Mesenchymal stem cell (in vitro differentiated cells and primary cell): ENCODE results near the gene ORAI2.

Experiments
- DNase-seq: peaks from one replicate; pipeline ENCODE4 v3.0.0-alpha.2; 2013
- H2AFZ ChIP-seq: one replicate; pipeline ENCODE4 v1.6.1; 2013; ENCODE audit warnings: low read depth, mild to moderate bottlenecking, control low read depth, inconsistent platforms, low read length, moderate library complexity
- H2AK5ac ChIP-seq: 2 replicates; pipeline ENCODE4 v1.6.1; 2013; ENCODE audit warnings: low read length, moderate library complexity, mild to moderate bottlenecking, inconsistent platforms; ENCODE audit not compliant: severe bottlenecking
- H2BK120ac ChIP-seq: one replicate; pipeline ENCODE4 v1.6.1; 2013; ENCODE audit warnings: low read depth, mild to moderate bottlenecking, inconsistent platforms, low read length, moderate library complexity
- H2BK12ac ChIP-seq, 2 experiments: one replicate each; pipeline ENCODE4 v1.6.1; 2013; ENCODE audit warnings: inconsistent platforms in 2 of 2, low read length in 2 of 2, mild to moderate bottlenecking in 2 of 2, moderate library complexity in 2 of 2, control low read depth in 1 of 2
- H2BK15ac ChIP-seq: one replicate; pipeline ENCODE4 v1.6.1; 2013; ENCODE audit warnings: mild to moderate bottlenecking, low read depth, inconsistent platforms; ENCODE audit not compliant: poor library complexity, severe bottlenecking
- H2BK5ac ChIP-seq: 2 replicates; pipeline ENCODE4 v1.6.1; 2013; ENCODE audit warnings: low read depth, mild to moderate bottlenecking, low read length, control low read depth, inconsistent platforms; ENCODE audit not compliant: poor library complexity, severe bottlenecking
- H3K14ac ChIP-seq, 2 experiments: one replicate each; pipeline ENCODE4 v1.6.1; 2013; ENCODE audit warnings: inconsistent platforms in 2 of 2, low read length in 2 of 2, control low read depth in 1 of 2, mild to moderate bottlenecking in 1 of 2, moderate library complexity in 1 of 2
- H3K18ac ChIP-seq, 2 experiments: one replicate each; pipeline ENCODE4 v1.6.1; 2013; ENCODE audit warnings: inconsistent platforms in 2 of 2, low read length in 2 of 2, control low read depth in 1 of 2, low read depth in 1 of 2, mild to moderate bottlenecking in 1 of 2
- H3K23ac ChIP-seq, 2 experiments: one replicate each; pipeline ENCODE4 v1.6.1; 2013; ENCODE audit warnings: inconsistent platforms in 2 of 2, low read length in 2 of 2, mild to moderate bottlenecking in 2 of 2, moderate library complexity in 2 of 2, control low read depth in 1 of 2
- H3K27ac ChIP-seq: 2 replicates; pipeline ENCODE4 v1.5.1; 2013; ENCODE audit warnings: mild to moderate bottlenecking, moderate library complexity, low read length, control low read depth, inconsistent platforms; ENCODE audit not compliant: poor library complexity, severe bottlenecking
- H3K27me3 ChIP-seq, 2 experiments: 2 replicates each; pipeline versions ENCODE4 v1.6.1 to v1.7.0; 2013; ENCODE audit warnings: low read length in 2 of 2, mild to moderate bottlenecking in 2 of 2, moderate library complexity in 2 of 2, control low read depth in 1 of 2, inconsistent platforms in 1 of 2; ENCODE audit not compliant: control insufficient read depth in 1 of 2, insufficient read depth in 1 of 2
- H3K36me3 ChIP-seq, 2 experiments: 2 replicates each; pipeline versions ENCODE4 v1.6.1 to v1.7.0; 2013; ENCODE audit warnings: low read length in 2 of 2, control low read depth in 1 of 2, inconsistent platforms in 1 of 2, low read depth in 1 of 2, mild to moderate bottlenecking in 1 of 2; ENCODE audit not compliant: insufficient read depth in 2 of 2, control insufficient read depth in 1 of 2
- H3K4ac ChIP-seq, 2 experiments: one replicate each; pipeline ENCODE4 v1.6.1; 2013; ENCODE audit warnings: inconsistent platforms in 2 of 2, low read length in 2 of 2, mild to moderate bottlenecking in 2 of 2, moderate library complexity in 2 of 2, control low read depth in 1 of 2, low read depth in 1 of 2
- H3K4me1 ChIP-seq: 2 replicates; pipeline ENCODE4 v1.6.1; 2013; ENCODE audit warnings: low read depth, low read length, control low read depth; ENCODE audit not compliant: control insufficient read depth, insufficient read depth
- H3K4me2 ChIP-seq: 2 replicates; pipeline ENCODE4 v1.6.1; 2013; ENCODE audit warnings: low read length, mild to moderate bottlenecking, inconsistent platforms; ENCODE audit not compliant: poor library complexity, severe bottlenecking
- H3K4me3 ChIP-seq, 2 experiments: 2 replicates each; pipeline versions ENCODE4 v1.5.1 to v1.7.0; 2013; ENCODE audit warnings: low read length in 2 of 2, mild to moderate bottlenecking in 2 of 2, control low read depth in 1 of 2, low read depth in 1 of 2; ENCODE audit not compliant: insufficient read depth in 1 of 2
- H3K79me1 ChIP-seq: replicated peaks from 2 replicates; pipeline ENCODE4 v1.6.1; 2013; ENCODE audit warnings: mild to moderate bottlenecking, control low read depth, low read length, inconsistent platforms; ENCODE audit not compliant: poor library complexity, severe bottlenecking
- H3K9ac ChIP-seq: 2 replicates; pipeline ENCODE4 v1.7.0; 2013; ENCODE audit warnings: mild to moderate bottlenecking, low read length, moderate library complexity
- H3K9me3 ChIP-seq: 2 replicates; pipeline ENCODE4 v1.7.0; 2013; ENCODE audit warnings: mild to moderate bottlenecking, low read length; ENCODE audit not compliant: control insufficient read depth
- H4K8ac ChIP-seq: one replicate; pipeline ENCODE4 v1.6.1; 2013; ENCODE audit warnings: inconsistent platforms, mild to moderate bottlenecking, low read length, moderate library complexity
- H4K91ac ChIP-seq: one replicate; pipeline ENCODE4 v1.6.1; 2013; ENCODE audit warnings: mild to moderate bottlenecking, low read length, inconsistent platforms
- WGBS: methylation state at CpG from one replicate; pipeline ENCODE4 v1.1.7; 2013; ENCODE audit warnings: mixed read lengths; 5-methylcytosine and 5-hydroxymethylcytosine counted together

The ORAI2 gene

GRCh38 chr7:102429141-102429899, 4.1 kb upstream of the ORAI2 start:
- Histone ChIP-seq H2BK12ac (no peak overlapping the region), H3K36me3 (peaks cover 35 to 37% of the 10 kb centered on the region in 2 experiments), H3K18ac (no peak overlapping the region), H2AK5ac (no peak overlapping the region), H3K9ac (no peak overlapping the region), H3K79me1 (peaks cover 4% of the 10 kb centered on the region), H4K91ac (no peak overlapping the region), H3K4me3 (no peak overlapping the region), H3K4me2 (no peak overlapping the region), H2BK120ac (no peak overlapping the region), H2BK5ac (no peak overlapping the region), H3K27me3 (no peaks in the 10 kb centered on the region), H4K8ac (no peak overlapping the region), H3K27ac (no peak overlapping the region), H3K14ac (no peak overlapping the region), H3K4ac (no peak overlapping the region), H2AFZ (no peak overlapping the region), H2BK15ac (no peak overlapping the region), H3K9me3 (no peaks in the 10 kb centered on the region), H3K4me1 (peaks cover 36% of the 10 kb centered on the region), H3K23ac (no peak overlapping the region)
- no peak for DNase-seq
- WGBS = 98% methylated on average over 10 of the region's 10 CpGs

- peak; percentile 41 for DNase-seq
- Histone ChIP-seq H3K14ac (peak overlapping the region in 1 of 2 experiments; percentile 30), H3K27ac (peak overlapping the region; percentile 92), H3K18ac (peak overlapping the region in 1 of 2 experiments; percentile 93), H4K91ac (no peak overlapping the region), H2AFZ (no peak overlapping the region), H2AK5ac (no peak overlapping the region), H3K9ac (no peak overlapping the region), H3K36me3 (peaks cover 18 to 23% of the 10 kb centered on the region in 2 experiments), H4K8ac (no peak overlapping the region), H2BK5ac (no peak overlapping the region), H3K27me3 (no peaks in the 10 kb centered on the region), H3K4me1 (peaks cover 32% of the 10 kb centered on the region), H3K4ac (peak overlapping the region in 1 of 2 experiments; percentile 44), H2BK12ac (peak overlapping the region in 1 of 2 experiments; percentile 68), H2BK120ac (no peak overlapping the region), H3K4me3 (no peak overlapping the region), H3K23ac (peak overlapping the region in 1 of 2 experiments; percentile 23), H3K79me1 (peaks cover 17% of the 10 kb centered on the region), H3K9me3 (no peaks in the 10 kb centered on the region), H2BK15ac (no peak overlapping the region), H3K4me2 (peak overlapping the region; percentile 51)
- 60% methylated on average over 17 of the region's 17 CpGs for WGBS
Observed at GRCh38 chr7:102431617-102432298, 1.6 kb upstream of the ORAI2 start.

DNA sequence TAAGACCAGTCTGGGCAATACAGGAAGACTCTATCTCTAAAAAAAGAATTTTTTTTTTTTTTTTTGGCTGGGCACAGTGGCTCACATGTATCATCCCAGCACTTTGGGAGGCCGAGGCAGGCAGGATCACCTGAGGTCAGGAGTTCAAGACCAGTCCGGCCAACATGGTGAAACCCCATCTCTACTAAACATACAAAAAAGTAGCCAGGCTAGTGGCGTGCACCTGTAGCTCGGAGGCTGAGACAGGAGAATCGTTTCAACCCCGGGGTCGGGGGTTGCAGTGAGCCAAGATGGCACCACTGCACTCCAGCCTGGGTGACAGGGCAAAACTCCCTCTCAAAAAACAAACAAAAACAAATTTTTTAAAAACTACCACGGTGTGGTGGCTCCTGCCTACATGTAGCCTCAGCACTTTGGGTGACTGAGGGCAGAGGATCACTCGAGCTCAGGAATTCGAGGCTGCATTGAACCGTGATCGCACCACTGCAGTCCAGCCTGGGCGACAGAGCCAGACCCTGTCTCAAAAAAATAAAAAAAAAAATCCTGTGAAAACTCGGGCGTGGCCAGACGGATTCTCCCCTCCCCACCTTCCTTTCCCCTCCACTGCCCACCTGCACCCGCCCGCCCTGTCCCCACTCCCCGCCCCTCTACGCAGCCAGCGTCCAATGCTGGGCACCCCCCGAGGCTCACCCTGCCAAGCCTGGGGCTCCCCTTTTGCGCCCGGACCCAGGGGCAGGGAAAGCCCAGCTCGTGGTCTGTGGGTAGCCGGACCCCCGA, 745 bp upstream of the ORAI2 start:
- peak overlapping the region; percentile 92 for H3K27ac ChIP-seq
- H2BK12ac ChIP-seq = peak overlapping the region; percentile 38 to 59
- no peaks in the 10 kb centered on the region for H3K27me3 ChIP-seq
- no peak overlapping the region for H3K23ac ChIP-seq
- H2AFZ ChIP-seq = peak overlapping the region; percentile 85
- H3K36me3 ChIP-seq = peaks cover 10 to 19% of the 10 kb centered on the region in 2 experiments
- peaks cover 19% of the 10 kb centered on the region for H3K79me1 ChIP-seq
- peak overlapping the region; percentile 75 to 88 for H3K4me3 ChIP-seq
- no peak for DNase-seq
- H4K91ac ChIP-seq = peak overlapping the region; percentile 99
- H3K9me3 ChIP-seq = no peaks in the 10 kb centered on the region
- peak overlapping the region; percentile 90 for H3K9ac ChIP-seq
- peak overlapping the region; percentile 90 for H2BK5ac ChIP-seq
- no peak overlapping the region for H2AK5ac ChIP-seq
- H3K14ac ChIP-seq = peak overlapping the region in 1 of 2 experiments; percentile 78
- WGBS = 42% methylated on average over 27 of the region's 27 CpGs
- H3K18ac ChIP-seq = peak overlapping the region; percentile 86 to 92
- peak overlapping the region; percentile 90 for H2BK120ac ChIP-seq
- peak overlapping the region; percentile 77 for H3K4me2 ChIP-seq
- peak overlapping the region; percentile 98 for H2BK15ac ChIP-seq
- H3K4me1 ChIP-seq = peaks cover 31% of the 10 kb centered on the region
- H3K4ac ChIP-seq = peak overlapping the region; percentile 92 to 97
- H4K8ac ChIP-seq = peak overlapping the region; percentile 95
